ENCODE measurements around the gene BRD3.
"Not testable (repeated sequence)": the region's sequence is repeated elsewhere in the genome, so short reads cannot be mapped to it uniquely, and the experiment has no call there.

Gene BRD3

GRCh38 chr9:134067904-134068743, at the start of gene BRD3:
TSS of gene BRD3 (minus strand) at chr9:134068026. CDS start at chr9:134053477, 14,549 bp downstream.
- DNase-seq, result peak; percentile 81

- DNase-seq, result no peak
Observed at GRCh38 chr9:134112561-134112960, 44.7 kb upstream of the BRD3 start.

- no peak for DNase-seq
Observed at GRCh38 chr9:134111064-134111463, 43.2 kb upstream of the BRD3 start.

GRCh38 chr9:134103391-134103998, 35.7 kb upstream of the BRD3 start:
- no peak for DNase-seq

- no peak for DNase-seq
Observed at GRCh38 chr9:134101623-134102149, 33.9 kb upstream of the BRD3 start.

GRCh38 chr9:134101133-134101532, 33.3 kb upstream of the BRD3 start:
- DNase-seq, result not testable (repeated sequence)

GRCh38 chr9:134100040-134100439, 32.2 kb upstream of the BRD3 start:
- DNase-seq, result no peak

- peak; percentile 21 for DNase-seq
Observed at GRCh38 chr9:134099123-134099761, 31.4 kb upstream of the BRD3 start.

GRCh38 chr9:134089972-134090371, 22.1 kb upstream of the BRD3 start:
- no peak for DNase-seq

GRCh38 chr9:134088063-134088725, 20.4 kb upstream of the BRD3 start:
- DNase-seq, result no peak

GRCh38 chr9:134085674-134086073, 17.8 kb upstream of the BRD3 start:
- DNase-seq, result no peak

GRCh38 chr9:134083451-134083850, 15.6 kb upstream of the BRD3 start:
- DNase-seq, result no peak

GRCh38 chr9:134076644-134077043, 8.8 kb upstream of the BRD3 start:
- DNase-seq, result no peak

GRCh38 chr9:134075689-134076088, 7.9 kb upstream of the BRD3 start:
- DNase-seq, result not testable (repeated sequence)

- no peak for DNase-seq
Observed at GRCh38 chr9:134073500-134073899, 5.7 kb upstream of the BRD3 start.

GRCh38 chr9:134072683-134073082, 4.9 kb upstream of the BRD3 start:
- DNase-seq, result not testable (repeated sequence)

- DNase-seq, result no peak
Observed at GRCh38 chr9:134071149-134071548, 3.3 kb upstream of the BRD3 start.

GRCh38 chr9:134069480-134070399, 1.9 kb upstream of the BRD3 start:
- no peak for DNase-seq

GRCh38 chr9:134068744-134069479, 1.1 kb upstream of the BRD3 start:
- DNase-seq, result no peak

GRCh38 chr9:134066913-134067851, 644 bp downstream of the BRD3 start:
- DNase-seq, result peak; percentile 41

Measured in NCI-H1105 treated with DMSO at 0.1 percent for 48 hours (cell line).